OCI-LY3 (cell line): Measurements from ENCODE around the gene FAT1.

ENCODE experiments used
- CTCF ChIP-seq: fragments of 200-600, 300-600 bp; sonication (generic); IDR thresholded peaks from 2 replicates; pipeline ENCODE4 v1.5.1; 2014; ENCODE audit warnings: antibody characterized with exemption, low read length, low read depth
- EZH2phosphoT487 ChIP-seq: fragments of 200-600 bp; shearing (Covaris generic); IDR thresholded peaks from 2 replicates; pipeline ENCODE4 v1.6.1; 2018; ENCODE audit warnings: antibody characterized with exemption, mixed run types, low read depth

GRCh38 chr4:186630128-186630527 lies 93.5 kb downstream of the FAT1 start:
- TF ChIP-seq CTCF (no peak), EZH2phosphoT487 (no peak)
